Erythroblast (primary cell): ENCODE results near the gene ATOH8.

Experiments used
- GATA1 ChIP-seq: IDR thresholded peaks from 2 replicates; pipeline ENCODE4 v1.6.1; 2011; ENCODE audit warnings: low read depth, mild to moderate bottlenecking, control low read depth, low read length, moderate library complexity
- POLR2A ChIP-seq: IDR thresholded peaks from 2 replicates; pipeline ENCODE4 v1.6.1; 2011; ENCODE audit warnings: mild to moderate bottlenecking, low read length

- TF ChIP-seq POLR2A (no peak), GATA1 (no peak)
Observed at GRCh38 chr2:85786444-85786843, 32.7 kb downstream of the ATOH8 start.
